RWPE2 (cell line): ENCODE measurements around the gene CLEC20A.

Source experiments
- ATAC-seq: fragments of 200-7000 bp; cut with Tn5 transposase; 3 replicates; pipeline ENCODE4 v1.9.1; 2021; ENCODE audit warnings: low read depth
- DNase-seq: peaks from one replicate; pipeline ENCODE4 v3.0.0-alpha.2; 2020; ENCODE audit warnings: low spot score
- H3K27ac ChIP-seq: fragments of 450-650 bp; 2 replicates; pipeline ENCODE4 v1.5.1; 2017; ENCODE audit warnings: mild to moderate bottlenecking; ENCODE audit not compliant: poor library complexity, severe bottlenecking
- H3K27me3 ChIP-seq: fragments of 250-450 bp; sonication (Bioruptor Pico); 2 replicates; pipeline ENCODE4 v1.5.1; 2021; ENCODE audit warnings: mild to moderate bottlenecking, moderate library complexity; ENCODE audit not compliant: insufficient read depth, poor library complexity, severe bottlenecking
- H3K36me3 ChIP-seq: fragments of 250-450 bp; sonication (Bioruptor Pico); 2 replicates; pipeline ENCODE4 v1.5.1; 2020; ENCODE audit warnings: low read depth, mild to moderate bottlenecking, moderate library complexity
- H3K4me1 ChIP-seq: fragments of 250-450 bp; sonication (Bioruptor Pico); 2 replicates; pipeline ENCODE4 v1.5.1; 2021; ENCODE audit warnings: mild to moderate bottlenecking, moderate library complexity; ENCODE audit not compliant: insufficient read depth, poor library complexity, severe bottlenecking
- H3K4me3 ChIP-seq: fragments of 250-450 bp; sonication (Bioruptor Pico); 2 replicates; pipeline ENCODE4 v1.5.1; 2021; ENCODE audit warnings: mild to moderate bottlenecking, moderate library complexity; ENCODE audit not compliant: severe bottlenecking
- H3K9me3 ChIP-seq: fragments of 250-450 bp; sonication (Bioruptor Pico); 2 replicates; pipeline ENCODE4 v1.5.1; 2021; ENCODE audit warnings: mild to moderate bottlenecking, moderate library complexity; ENCODE audit not compliant: severe bottlenecking
- TF ChIP-seq, protein P1 (sequence below): fragments of 450-650 bp; IDR thresholded peaks from one replicate; pipeline ENCODE4 v1.5.1; 2017; ENCODE audit warnings: mild to moderate bottlenecking, moderate library complexity; ENCODE audit not compliant: poor library complexity, severe bottlenecking

CLEC20A gene

DNA sequence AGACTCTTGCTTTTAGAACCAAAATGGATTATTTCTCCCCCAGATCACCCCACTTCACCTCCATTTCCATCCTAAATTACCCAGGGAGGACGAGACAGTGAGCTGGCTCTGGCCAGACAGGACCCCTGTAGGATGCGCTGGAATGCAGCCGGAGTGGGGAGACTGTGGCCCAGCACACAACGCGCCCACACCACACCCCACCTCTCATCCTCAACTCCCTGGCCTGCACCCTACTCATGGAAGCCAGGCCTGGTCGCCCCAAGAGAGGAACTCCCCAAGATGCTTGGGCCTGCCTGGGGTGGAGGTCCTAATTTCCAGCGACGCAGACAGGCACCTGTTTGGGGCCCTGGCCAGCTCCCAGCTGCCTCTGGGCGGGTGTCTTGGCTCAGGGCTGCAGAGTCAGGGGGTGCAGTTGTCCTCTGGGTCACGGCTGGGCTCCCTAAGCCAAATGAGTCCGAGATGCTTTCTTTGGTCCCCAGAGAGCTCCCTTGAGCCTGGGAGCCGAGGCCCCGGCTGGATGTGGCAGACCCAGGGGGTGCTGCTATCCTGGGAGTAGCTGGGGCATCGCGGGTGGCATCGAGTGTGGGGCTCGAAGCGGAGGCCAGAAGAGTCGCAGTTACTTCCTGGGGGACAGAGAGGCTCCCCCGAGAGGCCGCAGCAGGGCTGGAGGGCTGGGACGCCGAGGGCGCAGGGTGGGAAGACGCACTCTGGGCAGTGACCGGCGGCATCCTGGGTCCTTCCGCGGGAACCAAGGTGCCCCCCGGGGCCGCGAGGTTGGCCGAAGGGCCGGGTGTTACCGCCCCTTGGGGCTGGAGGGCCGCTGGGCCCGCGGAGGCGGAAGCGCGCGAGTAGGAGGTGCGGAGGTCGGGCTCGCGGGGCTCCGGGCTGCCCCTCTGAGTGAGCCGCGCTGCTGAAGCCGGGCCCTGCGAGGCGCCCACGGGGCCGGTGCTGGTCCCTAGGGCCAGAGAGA, 10.4 kb downstream of the CLEC20A start:
- ATAC-seq (no peak), DNase-seq (no peak)
- H3K9me3 ChIP-seq: no peaks in the 10 kb centered on the region
- no peaks in the 10 kb centered on the region for H3K36me3 ChIP-seq
- no peaks in the 10 kb centered on the region for H3K4me1 ChIP-seq
- no peak overlapping the region for H3K27ac ChIP-seq
- TF ChIP-seq, protein P1, sequence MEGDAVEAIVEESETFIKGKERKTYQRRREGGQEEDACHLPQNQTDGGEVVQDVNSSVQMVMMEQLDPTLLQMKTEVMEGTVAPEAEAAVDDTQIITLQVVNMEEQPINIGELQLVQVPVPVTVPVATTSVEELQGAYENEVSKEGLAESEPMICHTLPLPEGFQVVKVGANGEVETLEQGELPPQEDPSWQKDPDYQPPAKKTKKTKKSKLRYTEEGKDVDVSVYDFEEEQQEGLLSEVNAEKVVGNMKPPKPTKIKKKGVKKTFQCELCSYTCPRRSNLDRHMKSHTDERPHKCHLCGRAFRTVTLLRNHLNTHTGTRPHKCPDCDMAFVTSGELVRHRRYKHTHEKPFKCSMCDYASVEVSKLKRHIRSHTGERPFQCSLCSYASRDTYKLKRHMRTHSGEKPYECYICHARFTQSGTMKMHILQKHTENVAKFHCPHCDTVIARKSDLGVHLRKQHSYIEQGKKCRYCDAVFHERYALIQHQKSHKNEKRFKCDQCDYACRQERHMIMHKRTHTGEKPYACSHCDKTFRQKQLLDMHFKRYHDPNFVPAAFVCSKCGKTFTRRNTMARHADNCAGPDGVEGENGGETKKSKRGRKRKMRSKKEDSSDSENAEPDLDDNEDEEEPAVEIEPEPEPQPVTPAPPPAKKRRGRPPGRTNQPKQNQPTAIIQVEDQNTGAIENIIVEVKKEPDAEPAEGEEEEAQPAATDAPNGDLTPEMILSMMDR: no peak
- no peak overlapping the region for H3K4me3 ChIP-seq
- H3K27me3 ChIP-seq: no peaks in the 10 kb centered on the region

DNA sequence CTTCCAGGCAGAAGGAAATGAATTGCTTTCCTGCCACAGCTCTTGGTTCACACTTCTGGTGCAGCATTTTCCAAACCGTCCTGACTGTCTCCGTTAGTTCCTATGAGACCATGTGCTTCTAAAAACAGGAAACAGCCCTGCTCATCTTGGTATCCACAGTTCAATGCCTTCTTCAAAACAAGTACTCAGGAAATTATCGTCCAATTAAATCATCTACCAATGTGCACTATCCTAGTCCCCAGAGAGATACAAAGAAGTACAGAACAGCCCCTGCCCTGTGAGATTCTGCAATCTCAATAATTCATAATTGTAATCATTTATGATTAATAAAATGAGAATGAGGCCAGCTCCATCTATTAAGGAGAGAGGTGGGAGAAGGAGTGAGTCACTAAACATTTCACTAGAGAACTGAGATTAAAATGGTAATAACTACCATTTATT, 11.2 kb downstream of the CLEC20A start:
- Histone ChIP-seq H3K27me3 (no peaks in the 10 kb centered on the region), H3K4me1 (no peaks in the 10 kb centered on the region), H3K36me3 (no peaks in the 10 kb centered on the region), H3K4me3 (no peak overlapping the region), H3K9me3 (no peaks in the 10 kb centered on the region), H3K27ac (no peak overlapping the region)
- no peak for ATAC-seq
- TF ChIP-seq, protein P1: no peak
- no peak for DNase-seq

DNA sequence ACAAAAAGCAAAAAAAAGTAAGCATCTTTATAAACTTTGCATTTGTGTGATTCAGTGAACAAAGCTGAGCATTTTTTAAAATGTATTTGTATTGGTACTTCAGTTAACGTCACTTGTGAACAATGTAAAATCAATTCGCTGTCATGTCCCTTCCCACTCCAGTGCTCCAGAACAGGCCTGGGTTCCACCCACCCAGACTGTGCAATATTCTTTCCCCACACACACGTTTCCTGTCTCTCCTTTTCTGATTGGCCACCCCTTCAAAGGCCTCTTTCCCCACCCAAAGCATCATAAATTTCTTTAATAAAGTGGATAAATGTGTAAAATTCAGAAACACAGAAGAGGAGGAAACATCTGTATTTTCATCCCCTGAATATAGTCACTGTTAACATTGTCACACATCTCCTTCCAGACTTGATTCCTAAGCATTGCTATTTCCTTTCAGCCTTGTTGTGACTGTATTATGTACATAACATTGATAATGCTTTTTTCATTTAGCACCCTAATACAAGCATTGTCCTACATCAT, 12.0 kb downstream of the CLEC20A start:
- no peaks in the 10 kb centered on the region for H3K36me3 ChIP-seq

DNA sequence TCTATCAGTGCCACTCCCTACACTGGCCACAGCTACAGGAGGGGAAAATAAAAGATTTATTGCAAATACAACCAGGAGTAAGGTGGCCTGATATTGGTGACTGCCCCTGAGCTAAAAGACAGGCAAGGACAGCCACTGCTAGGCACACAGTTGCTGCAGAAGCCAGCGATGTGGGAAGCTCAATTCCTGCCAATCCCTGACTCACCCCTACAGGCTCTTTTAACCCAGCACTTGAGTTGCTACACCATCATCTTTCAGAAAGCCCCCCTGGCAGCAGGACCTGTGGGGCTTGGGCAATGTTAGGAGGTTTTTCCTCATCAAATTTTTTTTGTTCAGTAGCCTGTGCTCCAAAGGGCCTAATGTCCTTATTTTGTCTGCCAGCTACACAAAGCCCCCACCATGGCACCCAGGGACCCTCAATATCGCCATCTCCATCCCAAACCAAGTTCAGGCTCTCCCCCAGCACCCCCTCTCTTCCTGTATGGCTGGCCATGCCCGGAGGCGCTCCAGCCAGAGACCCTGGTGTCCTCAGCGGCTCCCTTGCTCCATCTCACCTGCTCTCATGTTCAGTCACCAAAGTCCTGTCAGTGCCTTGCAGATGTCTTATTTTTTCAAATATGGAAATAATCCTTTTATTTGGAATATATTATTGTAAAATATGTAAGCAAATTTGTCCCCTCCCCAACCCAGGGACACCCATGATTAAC, 13.4 kb downstream of the CLEC20A start:
- Histone ChIP-seq H3K36me3 (0 out of 2 replicates have a peak, but pooled peaks cover 4% of the 10 kb centered on the region), H3K9me3 (no peaks in the 10 kb centered on the region), H3K27ac (no peak overlapping the region), H3K4me1 (no peaks in the 10 kb centered on the region), H3K27me3 (no peaks in the 10 kb centered on the region), H3K4me3 (no peak overlapping the region)
- ATAC-seq (no peak), DNase-seq (no peak)
- TF ChIP-seq, protein P1: no peak

More for the DNA sequence above, 12.0 kb downstream of the CLEC20A start:
- Histone ChIP-seq H3K27me3 (no peaks in the 10 kb centered on the region), H3K4me3 (no peak overlapping the region), H3K27ac (no peak overlapping the region), H3K4me1 (no peaks in the 10 kb centered on the region), H3K9me3 (no peaks in the 10 kb centered on the region)
- DNase-seq (no peak), ATAC-seq (no peak)
- TF ChIP-seq, protein P1: no peak
